Measurements from ENCODE around the gene SEC16A.
"Not testable (repeated sequence)": the region's sequence is repeated elsewhere in the genome, so short reads cannot be mapped to it uniquely, and the experiment has no call there.

Gene SEC16A

DNA sequence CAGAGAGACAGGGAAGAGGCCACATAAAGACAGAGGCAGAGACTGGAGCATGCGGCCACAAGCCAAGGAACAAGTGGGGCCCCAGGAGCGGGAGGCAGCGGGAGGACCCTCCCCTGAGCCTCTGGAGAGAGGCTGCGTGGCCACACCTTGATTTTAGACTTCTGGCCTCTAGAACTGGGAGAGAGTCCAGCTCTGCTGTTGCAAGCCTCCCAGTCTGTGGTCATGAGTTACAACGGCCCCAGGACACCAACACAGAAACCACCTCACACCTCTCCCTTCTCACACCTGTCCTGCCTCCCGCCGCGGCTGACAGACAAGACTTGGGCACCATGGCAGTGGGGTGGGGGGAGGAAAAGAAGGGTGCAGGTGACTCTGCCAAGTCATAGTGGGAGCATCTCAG is 45.4 kb downstream of the SEC16A start:
- DNase-seq = no peak

DNA sequence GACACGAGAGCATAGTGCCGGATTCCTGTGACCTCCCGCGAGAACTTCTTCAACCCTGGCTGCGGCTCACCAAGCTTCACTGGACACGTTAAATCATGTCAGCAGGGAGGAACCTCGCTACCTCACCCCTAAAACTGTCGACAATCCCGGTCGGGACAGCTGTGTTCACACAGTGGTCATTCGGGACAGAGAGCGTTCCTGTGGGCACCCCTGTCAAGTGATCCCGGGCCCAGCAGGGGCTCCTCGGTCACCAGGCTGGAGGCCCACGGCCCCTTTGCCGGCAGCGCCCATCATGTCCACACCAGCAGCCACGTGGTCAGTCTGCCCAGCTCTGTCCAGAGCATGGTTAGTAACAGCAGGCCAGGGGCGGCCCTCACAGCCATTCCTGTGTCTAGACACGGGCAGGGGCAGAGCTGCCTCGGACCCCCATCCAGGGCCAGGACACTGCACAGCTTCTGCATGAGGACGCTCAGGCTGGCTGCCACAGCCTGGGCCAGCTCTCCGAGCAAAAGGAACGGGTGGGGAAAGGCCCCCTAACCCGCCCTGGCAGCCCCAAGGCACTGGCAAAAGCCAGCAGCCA is 46.7 kb downstream of the SEC16A start:
- DNase-seq = no peak

DNA sequence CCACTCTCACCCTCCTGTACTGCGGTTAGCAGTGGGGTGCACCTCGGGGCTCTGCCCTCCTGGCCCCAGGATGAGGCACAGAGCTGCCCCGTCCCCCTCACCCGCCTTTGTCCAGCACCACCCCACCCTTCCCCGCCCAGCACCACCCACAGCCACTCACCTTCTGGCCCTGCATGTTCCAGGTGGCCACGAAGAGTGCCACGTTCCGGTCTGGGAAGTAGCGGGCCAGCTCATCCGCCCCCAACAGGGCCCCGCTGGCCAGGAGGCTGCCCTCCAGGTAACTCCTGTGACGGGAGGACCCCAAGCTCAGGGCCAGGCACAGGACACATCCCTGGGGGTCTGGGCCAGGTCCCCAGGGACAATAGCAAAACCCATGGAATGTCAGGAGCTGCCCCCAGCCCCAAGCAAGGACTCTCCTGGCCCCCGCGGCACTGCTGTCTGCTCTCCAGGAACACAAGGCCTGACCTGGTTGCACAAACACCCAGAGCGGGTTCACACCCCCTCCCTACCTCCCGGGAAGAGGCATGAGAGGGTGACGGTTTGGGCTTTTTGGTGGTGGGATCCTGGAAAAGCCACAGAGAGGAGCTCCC is 48.2 kb downstream of the SEC16A start:
- DNase-seq = no peak

DNA sequence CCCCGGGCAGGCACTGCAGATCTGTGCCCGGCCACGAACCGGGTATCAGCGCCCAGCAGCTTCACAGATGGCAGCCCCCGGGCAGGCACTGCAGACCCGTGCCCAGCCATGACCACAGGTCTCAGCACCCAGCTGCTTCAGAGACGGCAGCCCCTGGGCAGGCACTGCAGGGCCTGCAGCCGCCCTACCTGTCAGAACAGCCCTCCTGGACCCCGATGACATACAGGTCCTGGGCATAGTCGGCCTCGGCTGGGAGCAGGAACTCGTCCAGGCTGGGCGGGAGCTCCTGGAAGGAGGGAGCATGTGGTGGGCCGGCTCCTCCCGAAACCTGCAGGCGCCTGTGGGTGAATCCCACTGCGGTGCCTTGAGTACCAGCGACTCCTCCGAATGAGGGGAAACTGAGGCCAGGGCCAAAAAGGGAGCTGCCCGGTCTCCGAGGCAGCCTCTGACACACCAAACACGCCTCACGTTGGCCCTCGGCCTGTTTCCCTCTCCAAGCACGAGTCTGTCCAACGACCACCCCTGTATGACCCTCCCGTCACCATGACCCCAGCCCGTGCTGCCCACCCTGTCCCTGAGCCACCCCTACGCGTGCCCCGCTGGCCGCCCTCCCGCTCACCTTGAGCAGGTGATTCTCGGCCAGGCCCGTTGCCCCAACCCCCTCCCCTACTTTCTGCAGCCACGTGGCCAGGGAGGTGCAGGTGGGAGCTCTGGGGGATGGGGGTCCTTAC is 48.8 kb downstream of the SEC16A start:
- no peak for DNase-seq

DNA sequence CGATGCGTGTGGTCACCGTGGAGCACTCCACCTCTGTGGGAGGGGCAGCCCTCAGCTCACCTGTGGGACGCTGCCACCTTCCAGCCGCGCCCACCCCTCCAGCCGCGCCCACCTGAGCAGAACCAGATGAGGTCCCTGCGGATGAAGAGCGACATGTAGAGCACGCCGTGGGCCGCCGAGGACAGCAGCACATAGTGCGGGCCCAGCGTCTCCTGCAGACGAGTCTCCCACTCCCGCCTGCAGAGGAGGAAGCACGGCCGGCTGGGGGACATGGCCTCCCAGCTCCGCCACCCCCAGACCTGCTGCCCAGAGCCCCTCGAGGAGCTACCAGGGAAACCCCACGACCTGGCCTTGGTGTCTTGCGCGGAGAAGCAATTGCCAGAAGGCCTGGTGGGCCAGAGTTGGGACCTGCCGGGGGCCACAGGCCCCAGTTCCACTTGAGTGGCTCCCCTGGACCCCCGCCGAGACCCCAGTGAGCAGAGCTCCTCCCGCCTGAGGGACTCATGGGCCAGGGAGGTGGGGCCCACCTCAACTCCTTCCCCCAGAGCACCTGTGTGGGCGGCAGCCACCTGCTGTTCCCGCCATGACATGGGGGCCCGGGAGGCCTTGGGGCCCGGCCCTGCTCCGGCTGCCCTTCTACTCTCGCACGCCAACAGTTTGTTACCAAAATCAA is 49.7 kb downstream of the SEC16A start:
- DNase-seq = no peak

DNA sequence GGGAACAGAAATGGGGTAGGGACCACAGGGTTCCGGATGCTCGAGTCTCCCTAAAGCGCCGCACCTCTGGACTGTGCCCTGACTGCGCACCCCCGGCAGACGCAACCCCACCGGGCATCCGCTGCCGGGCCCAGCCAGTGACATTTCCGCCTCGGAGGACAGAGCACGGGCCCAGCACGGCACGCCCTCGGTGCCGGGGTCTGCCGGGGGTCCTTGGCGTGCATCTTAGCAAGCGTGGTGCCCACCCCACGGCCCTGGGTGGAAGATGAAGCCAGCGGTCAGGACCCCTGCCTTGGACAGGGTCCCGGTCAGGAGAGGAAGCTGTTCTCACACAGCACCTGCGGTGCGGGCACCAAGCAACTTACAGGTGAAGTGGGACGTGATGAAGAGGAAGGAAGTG is 50.2 kb downstream of the SEC16A start:
- DNase-seq = no peak

DNA sequence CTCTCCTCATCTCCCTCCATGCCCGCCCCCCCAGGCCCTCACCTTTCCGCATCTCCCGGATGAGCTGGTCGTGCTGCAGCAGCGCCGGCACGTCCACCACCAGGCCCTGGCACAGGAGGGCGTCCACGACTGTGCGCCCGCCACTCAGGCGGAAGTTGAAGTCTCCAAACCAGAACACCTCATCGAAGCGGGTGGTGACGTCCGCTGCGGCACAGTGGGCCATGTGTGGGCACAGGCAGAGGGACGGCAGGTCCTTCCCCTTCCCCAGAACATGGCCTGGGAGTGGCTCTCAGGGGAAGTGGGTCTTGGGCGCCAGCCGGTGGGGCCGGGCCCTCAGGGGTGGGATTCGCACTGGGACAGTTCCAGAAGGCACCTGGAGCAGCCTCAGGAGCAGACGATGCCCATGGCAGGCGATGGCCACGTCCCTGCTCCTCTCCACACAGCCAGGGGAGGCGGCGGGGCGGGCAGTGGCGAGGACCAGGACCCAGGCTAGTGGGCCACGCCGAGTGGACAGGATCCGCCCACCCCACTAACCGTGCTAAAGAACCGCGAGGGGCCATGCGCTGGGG is 51.0 kb downstream of the SEC16A start:
- DNase-seq = no peak

DNA sequence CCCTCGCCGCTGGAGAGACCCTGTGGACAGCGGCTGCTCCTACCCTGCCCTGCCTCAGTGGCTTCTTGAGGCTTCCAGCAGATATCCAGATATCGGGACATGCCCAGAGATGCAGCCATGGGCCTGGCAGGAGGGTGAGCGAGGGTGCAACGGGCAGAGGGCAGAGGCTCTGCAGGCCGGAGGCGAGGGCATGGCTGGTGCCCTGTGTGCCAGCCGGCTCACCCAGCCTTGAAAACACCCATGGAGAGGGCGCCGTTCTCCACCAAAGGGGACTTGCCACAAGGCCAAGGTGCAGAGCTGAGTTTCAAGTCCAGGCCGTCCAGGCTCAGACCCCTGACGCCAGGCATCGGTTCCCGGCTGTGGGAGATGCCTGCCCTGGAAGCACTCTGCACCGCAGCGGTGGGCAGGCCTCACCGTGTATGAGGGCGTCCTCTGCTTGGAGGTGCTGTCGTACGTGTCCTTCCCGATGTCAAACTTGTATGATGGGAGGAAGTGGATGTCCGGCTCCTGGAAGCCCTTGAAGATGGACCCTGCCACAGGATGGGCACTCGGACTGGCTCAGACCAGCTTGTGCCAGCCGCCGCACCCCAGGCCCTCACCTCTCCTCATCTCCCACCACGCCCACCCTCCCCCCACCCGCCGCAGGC is 52.1 kb downstream of the SEC16A start:
- no peak for DNase-seq

DNA sequence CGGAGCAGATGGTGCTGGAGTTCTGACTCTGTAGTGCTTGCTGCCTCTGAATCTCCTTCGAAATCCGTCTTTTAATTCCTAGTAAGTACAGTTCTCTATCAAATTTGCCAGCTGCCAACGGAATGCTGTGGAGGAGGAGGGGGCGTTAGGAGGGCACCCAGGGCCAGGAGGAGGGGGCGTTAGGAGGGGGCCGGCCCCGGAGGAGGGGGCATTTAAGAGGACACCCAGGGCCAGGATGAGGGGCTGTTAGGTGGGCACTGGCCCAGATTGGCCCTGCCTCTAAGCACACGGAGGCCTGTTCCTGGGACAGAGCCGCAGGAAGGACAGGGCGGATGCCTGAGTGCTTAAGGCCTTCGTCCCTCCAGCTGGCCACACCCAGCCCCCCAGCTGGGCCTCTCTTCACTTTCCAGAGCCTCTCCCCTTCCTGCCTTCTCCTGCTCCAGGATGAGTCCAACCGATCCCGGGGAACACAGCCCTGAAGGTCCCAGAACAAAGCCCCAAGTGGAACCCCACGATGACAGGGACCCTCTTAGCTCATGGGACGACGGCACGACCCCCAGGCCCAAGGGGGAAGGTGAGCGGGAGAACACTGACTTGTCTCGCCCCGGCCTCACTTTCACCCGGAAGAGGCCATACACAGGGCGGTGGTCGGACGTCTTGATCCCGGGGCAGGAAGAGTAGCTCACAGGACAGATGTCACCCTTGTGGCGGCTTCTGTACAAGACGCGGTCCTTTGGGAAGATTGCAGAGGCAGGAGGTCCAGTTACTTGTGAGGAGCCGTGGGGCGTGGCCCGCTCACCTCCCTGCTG is 53.0 kb downstream of the SEC16A start:
- no peak for DNase-seq

DNA sequence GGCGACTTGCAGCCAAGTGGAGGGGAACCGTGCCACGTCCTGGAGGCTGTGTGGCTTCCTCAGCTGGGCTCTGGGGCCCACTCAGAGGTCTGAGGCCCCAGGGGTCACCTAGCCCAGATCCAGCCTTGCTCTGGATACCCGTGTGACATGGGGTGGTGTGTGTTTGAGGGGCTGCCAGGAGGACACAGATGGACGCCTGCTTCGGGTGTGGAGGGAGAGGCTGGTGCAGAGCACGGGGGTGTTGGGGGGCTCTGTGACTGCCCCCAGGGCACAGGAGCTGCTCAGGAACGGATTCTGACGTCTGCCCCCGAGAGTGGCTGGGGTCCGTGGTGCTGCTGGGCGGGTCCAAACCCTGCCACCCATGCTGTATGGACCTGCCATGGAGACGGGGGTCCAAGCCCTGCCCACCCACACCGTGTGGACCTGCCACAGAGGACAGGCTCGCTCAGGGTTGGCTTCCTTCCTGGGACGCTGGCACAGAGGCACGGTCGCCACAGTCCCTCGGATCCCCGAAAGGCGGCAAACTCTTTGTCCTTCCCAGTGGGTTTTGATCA is 53.7 kb downstream of the SEC16A start:
- DNase-seq = no peak

DNA sequence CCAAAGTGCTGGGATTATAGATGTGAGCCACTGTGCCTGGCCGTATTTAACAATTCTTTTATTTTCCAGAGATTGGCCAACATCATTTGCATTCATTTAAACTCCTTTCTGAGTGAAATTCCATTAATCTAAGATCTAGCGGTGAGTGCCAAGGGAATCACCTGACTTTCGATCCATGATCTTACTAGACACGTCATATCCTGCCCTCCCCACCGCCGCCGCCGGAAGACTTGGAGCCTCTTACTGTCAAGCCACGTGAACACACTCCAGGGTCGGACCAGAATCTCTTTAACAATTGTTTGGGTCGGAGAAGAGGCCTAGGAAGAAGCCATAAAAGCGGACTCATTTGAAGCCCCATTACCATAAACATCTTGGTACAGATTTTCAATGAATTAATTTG is 56.1 kb downstream of the SEC16A start:
- no peak for DNase-seq

DNA sequence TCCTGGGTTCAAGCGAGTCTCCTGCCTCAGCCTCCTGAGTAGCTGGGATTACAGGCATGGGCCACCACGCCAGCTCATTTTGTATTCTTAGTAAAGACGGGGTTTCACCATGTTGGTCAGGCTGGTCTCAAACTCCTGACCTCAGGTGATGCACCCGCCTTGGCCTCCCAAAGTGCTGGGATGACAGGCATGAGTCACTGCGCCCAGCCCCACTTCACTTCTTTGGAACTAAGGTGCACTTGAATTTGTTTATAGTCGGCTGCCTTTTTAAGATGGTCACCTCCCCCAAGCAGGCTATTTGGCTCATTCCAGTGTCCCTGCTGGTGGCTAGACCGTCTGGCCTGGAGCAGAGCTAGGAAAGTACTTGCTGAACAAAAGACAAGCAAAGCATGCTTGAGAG is 57.5 kb downstream of the SEC16A start:
- not testable (repeated sequence) for DNase-seq

DNA sequence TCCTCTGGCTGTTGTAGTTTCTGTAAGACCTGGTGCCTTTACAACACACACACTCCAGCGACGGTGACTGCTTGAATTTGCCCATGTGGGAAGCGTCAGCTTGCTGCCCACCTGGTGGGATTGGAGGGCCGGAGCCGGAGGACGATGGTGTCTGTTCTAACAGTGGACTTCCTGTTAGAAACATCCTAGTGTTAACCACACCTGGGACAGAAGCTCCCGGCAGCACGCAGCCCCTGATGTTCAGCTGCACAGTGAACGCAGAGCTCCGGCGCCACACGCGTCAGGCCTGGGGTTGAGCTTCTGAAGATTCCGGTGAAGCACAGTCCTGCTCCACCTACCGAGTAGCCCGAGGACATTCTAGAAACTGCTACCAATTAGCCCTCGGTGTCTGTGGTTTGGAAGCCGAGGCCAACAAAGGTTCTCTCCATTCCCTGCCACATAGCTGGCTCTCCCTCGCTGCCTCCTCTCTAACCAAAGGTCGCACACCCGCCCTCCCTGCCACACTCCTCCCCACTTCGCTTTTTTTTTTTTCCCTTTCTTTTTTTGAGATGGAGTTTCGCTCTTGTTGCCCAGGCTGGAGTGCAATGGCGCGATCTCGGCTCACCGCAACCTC is 58.0 kb downstream of the SEC16A start:
- no peak for DNase-seq

DNA sequence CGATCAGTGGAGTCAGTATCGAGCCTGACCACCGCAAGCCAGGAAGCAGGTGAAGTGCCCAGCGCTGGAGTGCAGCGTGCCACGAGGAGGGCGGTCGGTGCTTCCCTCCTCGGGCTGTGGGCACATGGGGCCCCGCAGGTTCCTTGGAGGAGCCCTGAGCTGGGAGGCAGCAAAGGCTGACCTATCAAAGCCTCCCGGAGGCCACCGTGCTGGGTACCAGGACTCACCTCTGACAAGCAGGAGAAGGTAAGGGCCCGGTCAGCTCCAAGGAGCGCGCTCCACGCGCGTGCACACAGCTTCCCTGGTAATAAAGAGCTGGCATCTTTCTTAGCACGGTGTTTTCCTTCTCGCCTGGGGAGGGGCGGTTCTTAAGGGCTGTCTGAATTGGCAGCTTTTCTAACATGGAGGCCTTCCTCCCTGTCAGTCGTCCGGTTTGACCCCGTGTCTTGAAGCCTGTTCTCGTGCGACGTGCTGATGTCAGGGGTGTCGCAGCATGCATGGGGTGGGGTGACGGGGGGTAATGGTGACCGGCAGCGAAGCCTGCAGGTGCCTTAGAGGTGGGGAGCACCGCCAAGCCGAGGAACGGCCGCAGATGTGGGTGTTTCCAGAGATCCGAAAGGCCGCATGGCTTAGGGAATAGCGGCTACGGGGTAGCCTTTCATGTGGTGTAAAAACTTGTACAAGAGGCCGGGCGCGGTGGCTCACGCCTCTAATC is 59.3 kb downstream of the SEC16A start:
- no peak for DNase-seq

DNA sequence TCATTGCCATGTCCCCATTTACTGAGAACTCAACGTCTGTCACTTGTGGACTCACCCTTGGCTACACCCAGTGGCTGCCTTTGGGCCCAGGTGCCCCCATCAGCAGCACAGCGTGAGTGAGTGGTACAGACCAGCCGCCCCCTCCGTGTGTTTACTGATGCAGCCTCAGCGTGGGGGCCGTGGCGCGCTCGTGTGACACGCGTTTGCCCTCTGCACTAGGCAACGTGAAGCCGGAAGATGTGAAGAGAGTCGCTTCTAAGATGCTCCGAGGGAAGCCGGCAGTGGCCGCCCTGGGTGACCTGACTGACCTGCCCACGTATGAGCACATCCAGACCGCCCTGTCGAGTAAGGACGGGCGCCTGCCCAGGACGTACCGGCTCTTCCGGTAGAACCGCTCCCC is 60.0 kb downstream of the SEC16A start:
- DNase-seq = no peak

DNA sequence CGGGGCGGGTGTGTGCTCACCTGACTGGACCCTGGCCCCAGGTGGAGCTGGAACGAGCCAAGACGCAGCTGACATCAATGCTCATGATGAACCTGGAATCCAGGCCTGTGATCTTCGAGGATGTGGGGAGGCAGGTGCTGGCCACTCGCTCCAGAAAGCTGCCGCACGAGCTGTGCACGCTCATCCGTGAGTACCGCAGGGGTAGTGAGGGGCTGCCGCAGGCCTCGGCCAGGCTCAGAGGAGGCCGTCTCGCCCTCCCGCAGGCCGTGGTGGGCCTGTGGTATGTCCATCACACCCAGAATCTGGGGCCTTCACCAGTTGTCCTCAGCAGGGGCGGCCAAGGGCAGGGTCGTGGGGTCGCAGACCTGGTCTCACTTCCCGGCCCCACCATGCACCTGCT is 61.0 kb downstream of the SEC16A start:
- DNase-seq = no peak

DNA sequence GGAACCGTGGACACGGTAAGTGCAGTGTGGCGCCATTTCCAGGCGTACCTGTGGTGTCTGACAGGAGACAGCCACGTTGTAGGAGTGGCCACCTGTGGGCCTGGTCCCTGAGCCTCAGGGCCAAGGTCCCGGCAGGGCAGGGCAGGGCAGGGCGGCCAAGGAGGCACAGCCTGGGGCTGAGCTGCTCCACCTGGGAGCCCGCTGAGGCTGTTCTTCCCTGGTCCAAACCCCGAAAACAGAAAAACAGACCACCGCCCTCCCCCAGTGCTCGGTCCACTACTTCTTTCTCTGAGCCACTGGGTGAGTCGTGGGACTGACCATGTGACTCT is 63.8 kb downstream of the SEC16A start:
- DNase-seq = no peak

DNA sequence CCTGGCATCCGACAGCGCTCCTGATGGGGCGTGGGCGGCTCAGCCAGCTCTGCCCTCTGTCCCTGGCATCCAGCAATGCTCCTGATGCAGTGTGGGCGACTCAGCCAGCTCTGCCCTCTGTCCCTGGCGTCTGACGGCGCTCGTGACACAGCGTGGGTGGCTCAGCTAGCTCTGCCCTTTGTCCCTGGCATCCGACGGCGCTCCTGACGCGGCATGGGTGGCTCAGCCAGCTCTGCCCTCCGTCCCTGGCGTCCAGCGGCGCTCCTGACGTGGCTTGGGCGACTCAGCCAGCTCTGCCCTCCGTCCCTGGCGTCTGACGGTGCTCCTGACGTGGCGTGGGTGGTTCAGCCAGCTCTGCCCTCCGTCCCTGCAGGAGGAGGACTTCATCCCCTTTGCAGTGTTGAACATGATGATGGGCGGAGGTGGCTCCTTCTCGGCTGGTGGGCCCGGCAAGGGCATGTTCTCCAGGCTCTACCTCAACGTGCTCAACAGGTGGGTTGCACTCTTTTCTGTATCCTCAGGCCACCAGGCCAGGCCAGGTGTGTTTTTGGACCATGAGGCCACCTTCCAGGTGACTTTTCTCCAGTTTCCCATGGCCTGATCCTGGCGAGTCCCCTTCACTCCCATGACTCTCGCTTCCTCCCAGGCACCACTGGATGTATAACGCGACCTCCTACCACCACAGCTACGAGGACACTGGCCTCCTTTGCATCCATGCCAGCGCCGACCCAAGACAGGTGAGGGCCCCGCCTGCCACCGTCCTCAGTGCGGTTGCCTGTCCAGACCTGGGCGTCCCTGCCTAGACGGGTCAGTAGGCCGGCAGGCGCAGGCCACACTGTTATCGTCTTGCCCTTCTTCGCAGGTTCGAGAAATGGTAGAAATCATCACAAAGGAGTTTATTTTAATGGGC is 64.4 kb downstream of the SEC16A start:
- no peak for DNase-seq

DNA sequence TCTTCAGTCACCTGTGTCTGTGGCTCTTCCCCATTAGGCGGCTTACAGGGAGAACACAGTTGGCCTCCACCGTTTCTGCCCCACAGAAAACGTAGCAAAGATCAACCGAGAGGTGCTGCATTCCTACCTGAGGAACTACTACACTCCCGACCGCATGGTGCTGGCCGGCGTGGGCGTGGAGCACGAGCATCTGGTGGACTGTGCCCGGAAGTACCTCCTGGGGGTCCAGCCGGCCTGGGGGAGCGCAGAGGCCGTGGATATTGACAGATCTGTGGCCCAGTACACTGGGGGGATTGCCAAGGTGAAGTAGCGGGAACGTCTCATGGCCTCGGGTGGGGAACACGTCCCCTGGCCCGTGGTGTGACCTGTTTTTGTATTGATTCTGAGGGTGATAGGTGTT is 65.9 kb downstream of the SEC16A start:
- no peak for DNase-seq

DNA sequence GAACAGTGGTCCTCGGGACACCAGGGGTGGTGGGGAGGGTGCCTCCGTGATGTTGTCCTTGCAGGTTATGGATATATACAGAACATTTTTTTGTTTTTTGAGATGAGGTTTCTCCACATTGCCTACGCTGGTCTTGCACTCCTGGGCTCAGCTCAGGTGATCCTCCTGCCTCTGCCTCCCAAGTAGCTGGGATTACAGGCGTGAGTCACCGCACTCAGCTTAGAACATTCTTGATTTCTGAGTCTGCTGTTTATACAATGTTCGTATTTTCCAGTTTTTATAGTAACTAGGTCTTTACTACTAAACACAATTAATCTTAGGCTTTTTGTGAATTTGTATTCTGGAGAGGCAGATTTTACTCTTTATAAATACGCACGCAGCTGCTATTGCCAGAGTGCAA is 66.4 kb downstream of the SEC16A start:
- no peak for DNase-seq
